ENCODE measurements around the gene ATP12A. TPM values are rescaled to one million over a fixed set of nuclear protein-coding genes. Genes with fewer than 3 reads are reported as not detected.

ATP12A gene
- total RNA-seq, 1 experiment from 2014 or later: not detected

DNA sequence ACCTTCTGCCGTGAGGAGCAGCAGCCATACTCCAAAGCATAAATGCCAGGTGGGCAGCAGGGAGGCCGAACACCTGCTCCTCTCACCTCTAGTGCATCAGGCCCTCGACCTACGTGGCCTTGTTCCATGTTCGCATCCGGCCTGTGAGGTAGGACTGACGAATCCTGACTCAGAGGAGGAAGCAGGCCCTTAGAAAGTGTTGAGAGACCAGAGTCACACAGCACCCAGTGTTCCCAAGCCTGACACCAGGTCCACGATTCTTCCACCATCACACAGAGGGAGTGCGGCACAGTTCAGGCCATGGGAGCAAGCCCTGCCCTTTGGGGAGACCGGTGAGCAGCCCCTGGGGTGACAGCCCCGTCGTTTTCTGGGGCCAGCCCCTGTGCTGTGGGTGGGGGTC, 14.7 kb downstream of the ATP12A start:
- Histone ChIP-seq H3K4me1 (ENCODE audit: control insufficient read depth, insufficient read depth, low read length) (no peaks in the 10 kb centered on the region), H3K27me3 (ENCODE audit: control insufficient read depth, insufficient read depth, low read length) (no peaks in the 10 kb centered on the region), H3K27ac (ENCODE audit: low read length) (no peak overlapping the region), H3K9me3 (ENCODE audit: control insufficient read depth, insufficient read depth, low read depth, low read length) (no peaks in the 10 kb centered on the region), H3K36me3 (ENCODE audit: control insufficient read depth, insufficient read depth, low read length) (no peaks in the 10 kb centered on the region), H3K4me3 (ENCODE audit: low read depth in 2 of 2, low read length in 2 of 2) (no peak overlapping the region)
- intact Hi-C loops (cut with micrococcal nuclease; ENCODE audit: unreplicated experiment) (loop anchor here (5.0 kb wide), 1 partner anchor 32 kb away; no protein-coding TSS in a partner anchor), in situ Hi-C loops (cut with HindIII; ENCODE audit: low pct_unique_long_range_greater_than_20kb, low sequenced_read_pairs) (no loop called here)
- TF ChIP-seq SIN3A (IDR thresholded peaks at IDR 0.05; ENCODE audit: borderline replicate concordance, insufficient read depth, low read depth, low read length): no peak
- no peak for TF ChIP-seq POLR2AphosphoS5 (IDR thresholded peaks at IDR 0.05; ENCODE audit: low read depth, low read length)
- TF ChIP-seq TCF7L2 (IDR thresholded peaks at IDR 0.05; ENCODE audit: low read depth, low read length): no peak
- TF ChIP-seq, protein P1, sequence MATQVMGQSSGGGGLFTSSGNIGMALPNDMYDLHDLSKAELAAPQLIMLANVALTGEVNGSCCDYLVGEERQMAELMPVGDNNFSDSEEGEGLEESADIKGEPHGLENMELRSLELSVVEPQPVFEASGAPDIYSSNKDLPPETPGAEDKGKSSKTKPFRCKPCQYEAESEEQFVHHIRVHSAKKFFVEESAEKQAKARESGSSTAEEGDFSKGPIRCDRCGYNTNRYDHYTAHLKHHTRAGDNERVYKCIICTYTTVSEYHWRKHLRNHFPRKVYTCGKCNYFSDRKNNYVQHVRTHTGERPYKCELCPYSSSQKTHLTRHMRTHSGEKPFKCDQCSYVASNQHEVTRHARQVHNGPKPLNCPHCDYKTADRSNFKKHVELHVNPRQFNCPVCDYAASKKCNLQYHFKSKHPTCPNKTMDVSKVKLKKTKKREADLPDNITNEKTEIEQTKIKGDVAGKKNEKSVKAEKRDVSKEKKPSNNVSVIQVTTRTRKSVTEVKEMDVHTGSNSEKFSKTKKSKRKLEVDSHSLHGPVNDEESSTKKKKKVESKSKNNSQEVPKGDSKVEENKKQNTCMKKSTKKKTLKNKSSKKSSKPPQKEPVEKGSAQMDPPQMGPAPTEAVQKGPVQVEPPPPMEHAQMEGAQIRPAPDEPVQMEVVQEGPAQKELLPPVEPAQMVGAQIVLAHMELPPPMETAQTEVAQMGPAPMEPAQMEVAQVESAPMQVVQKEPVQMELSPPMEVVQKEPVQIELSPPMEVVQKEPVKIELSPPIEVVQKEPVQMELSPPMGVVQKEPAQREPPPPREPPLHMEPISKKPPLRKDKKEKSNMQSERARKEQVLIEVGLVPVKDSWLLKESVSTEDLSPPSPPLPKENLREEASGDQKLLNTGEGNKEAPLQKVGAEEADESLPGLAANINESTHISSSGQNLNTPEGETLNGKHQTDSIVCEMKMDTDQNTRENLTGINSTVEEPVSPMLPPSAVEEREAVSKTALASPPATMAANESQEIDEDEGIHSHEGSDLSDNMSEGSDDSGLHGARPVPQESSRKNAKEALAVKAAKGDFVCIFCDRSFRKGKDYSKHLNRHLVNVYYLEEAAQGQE (IDR thresholded peaks at IDR 0.05; ENCODE audit: insufficient read depth in 1 of 2, low read depth in 2 of 2, low read length in 1 of 2): no peak
- TF ChIP-seq, protein P2, sequence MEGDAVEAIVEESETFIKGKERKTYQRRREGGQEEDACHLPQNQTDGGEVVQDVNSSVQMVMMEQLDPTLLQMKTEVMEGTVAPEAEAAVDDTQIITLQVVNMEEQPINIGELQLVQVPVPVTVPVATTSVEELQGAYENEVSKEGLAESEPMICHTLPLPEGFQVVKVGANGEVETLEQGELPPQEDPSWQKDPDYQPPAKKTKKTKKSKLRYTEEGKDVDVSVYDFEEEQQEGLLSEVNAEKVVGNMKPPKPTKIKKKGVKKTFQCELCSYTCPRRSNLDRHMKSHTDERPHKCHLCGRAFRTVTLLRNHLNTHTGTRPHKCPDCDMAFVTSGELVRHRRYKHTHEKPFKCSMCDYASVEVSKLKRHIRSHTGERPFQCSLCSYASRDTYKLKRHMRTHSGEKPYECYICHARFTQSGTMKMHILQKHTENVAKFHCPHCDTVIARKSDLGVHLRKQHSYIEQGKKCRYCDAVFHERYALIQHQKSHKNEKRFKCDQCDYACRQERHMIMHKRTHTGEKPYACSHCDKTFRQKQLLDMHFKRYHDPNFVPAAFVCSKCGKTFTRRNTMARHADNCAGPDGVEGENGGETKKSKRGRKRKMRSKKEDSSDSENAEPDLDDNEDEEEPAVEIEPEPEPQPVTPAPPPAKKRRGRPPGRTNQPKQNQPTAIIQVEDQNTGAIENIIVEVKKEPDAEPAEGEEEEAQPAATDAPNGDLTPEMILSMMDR (IDR thresholded peaks at IDR 0.05): no peak
- ChIA-PET CTCF (no interaction called here), POLR2A (no interaction called here)
- DNase-seq (ENCODE audit: low read depth, low spot score): no peak
- no peak for ATAC-seq
- no TSS peak for BruUV-seq (replicated peaks)

DNA sequence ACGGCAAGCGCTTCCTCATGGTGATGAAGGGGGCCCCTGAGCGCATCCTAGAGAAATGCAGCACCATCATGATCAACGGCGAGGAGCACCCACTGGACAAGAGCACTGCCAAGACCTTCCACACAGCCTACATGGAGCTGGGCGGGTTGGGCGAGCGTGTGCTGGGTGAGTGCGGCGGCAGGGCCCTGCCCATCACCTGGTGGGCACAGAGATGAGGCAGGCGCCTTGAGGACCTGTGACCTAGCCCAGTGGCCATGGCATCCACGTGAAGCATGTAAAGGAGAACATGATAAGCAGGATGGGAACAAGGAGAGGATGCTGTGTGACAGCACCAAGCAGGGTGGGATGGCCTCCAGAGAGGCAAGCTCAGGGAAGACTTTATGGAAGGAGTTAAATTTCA, 18.5 kb downstream of the ATP12A start:
- intact Hi-C loops (cut with micrococcal nuclease; ENCODE audit: unreplicated experiment) (no loop called here), in situ Hi-C loops (cut with HindIII; ENCODE audit: low pct_unique_long_range_greater_than_20kb, low sequenced_read_pairs) (no loop called here)
- ATAC-seq: no peak
- Histone ChIP-seq H3K4me1 (ENCODE audit: control insufficient read depth, insufficient read depth, low read length) (no peaks in the 10 kb centered on the region), H3K27me3 (ENCODE audit: control insufficient read depth, insufficient read depth, low read length) (no peaks in the 10 kb centered on the region), H3K27ac (ENCODE audit: low read length) (no peak overlapping the region), H3K9me3 (ENCODE audit: control insufficient read depth, insufficient read depth, low read depth, low read length) (no peaks in the 10 kb centered on the region), H3K4me3 (ENCODE audit: low read depth in 2 of 2, low read length in 2 of 2) (no peak overlapping the region), H3K36me3 (ENCODE audit: control insufficient read depth, insufficient read depth, low read length) (no peaks in the 10 kb centered on the region)
- TF ChIP-seq, protein P2 (IDR thresholded peaks at IDR 0.05): no peak
- TF ChIP-seq TCF7L2 (IDR thresholded peaks at IDR 0.05; ENCODE audit: low read depth, low read length): no peak
- no peak for TF ChIP-seq SIN3A (IDR thresholded peaks at IDR 0.05; ENCODE audit: borderline replicate concordance, insufficient read depth, low read depth, low read length)
- TF ChIP-seq, protein P1 (IDR thresholded peaks at IDR 0.05; ENCODE audit: insufficient read depth in 1 of 2, low read depth in 2 of 2, low read length in 1 of 2): no peak
- TF ChIP-seq POLR2AphosphoS5 (IDR thresholded peaks at IDR 0.05; ENCODE audit: low read depth, low read length): no peak
- POLR2A ChIA-PET: no interaction called here
- CTCF ChIA-PET: no interaction called here
- no peak for DNase-seq (ENCODE audit: low read depth, low spot score)
- no TSS peak for BruUV-seq (replicated peaks)
